Measurements from ENCODE around the gene ATAD3A.
"Not testable (repeated sequence)": the region's sequence is repeated elsewhere in the genome, so short reads cannot be mapped to it uniquely, and the experiment has no call there.

Gene ATAD3A

DNA sequence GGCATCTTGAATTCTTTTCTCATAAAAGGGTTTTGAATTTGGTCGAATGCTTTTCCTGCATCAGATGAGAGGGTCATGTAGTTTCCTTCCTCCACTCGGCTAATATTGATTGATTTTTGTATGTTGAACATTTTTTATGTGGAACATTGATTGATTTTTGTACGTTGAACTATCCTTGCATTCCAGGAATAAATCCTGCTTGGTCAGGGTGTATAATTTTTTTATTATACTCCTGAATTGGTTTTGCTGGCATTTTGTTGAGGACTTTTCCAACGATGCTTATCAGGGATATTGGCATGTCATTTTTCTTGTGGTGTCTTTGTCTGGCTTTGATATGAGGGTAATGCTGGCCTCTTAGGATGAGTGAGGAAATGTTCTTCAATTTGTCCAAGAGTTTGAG lies 20.0 kb downstream of the ATAD3A start:
- Histone ChIP-seq H2AFZ (ENCODE audit: low read depth, low read length) (no peak overlapping the region), H3K4me3 (ENCODE audit: low read length) (no peak overlapping the region), H3K4me2 (ENCODE audit: low read length) (no peak overlapping the region), H3K36me3 (replicated peaks; ENCODE audit: low read depth, low read length) (peaks cover 14% of the 10 kb centered on the region), H3K9ac (ENCODE audit: low read length) (no peak overlapping the region), H3K4me1 (ENCODE audit: low read length) (no peaks in the 10 kb centered on the region), H3K9me3 (ENCODE audit: insufficient read depth, low read length) (no peaks in the 10 kb centered on the region), H3K79me2 (ENCODE audit: low read length) (no peaks in the 10 kb centered on the region), H4K20me1 (ENCODE audit: insufficient read depth, low read length) (no peaks in the 10 kb centered on the region), H3K27ac (ENCODE audit: low read length) (no peak overlapping the region), H3K27me3 (ENCODE audit: low read depth, low read length) (no peaks in the 10 kb centered on the region)
- no peak for TF ChIP-seq EZH2phosphoT487 (IDR thresholded peaks at IDR 0.05; ENCODE audit: low read depth)
- TF ChIP-seq, protein P1, sequence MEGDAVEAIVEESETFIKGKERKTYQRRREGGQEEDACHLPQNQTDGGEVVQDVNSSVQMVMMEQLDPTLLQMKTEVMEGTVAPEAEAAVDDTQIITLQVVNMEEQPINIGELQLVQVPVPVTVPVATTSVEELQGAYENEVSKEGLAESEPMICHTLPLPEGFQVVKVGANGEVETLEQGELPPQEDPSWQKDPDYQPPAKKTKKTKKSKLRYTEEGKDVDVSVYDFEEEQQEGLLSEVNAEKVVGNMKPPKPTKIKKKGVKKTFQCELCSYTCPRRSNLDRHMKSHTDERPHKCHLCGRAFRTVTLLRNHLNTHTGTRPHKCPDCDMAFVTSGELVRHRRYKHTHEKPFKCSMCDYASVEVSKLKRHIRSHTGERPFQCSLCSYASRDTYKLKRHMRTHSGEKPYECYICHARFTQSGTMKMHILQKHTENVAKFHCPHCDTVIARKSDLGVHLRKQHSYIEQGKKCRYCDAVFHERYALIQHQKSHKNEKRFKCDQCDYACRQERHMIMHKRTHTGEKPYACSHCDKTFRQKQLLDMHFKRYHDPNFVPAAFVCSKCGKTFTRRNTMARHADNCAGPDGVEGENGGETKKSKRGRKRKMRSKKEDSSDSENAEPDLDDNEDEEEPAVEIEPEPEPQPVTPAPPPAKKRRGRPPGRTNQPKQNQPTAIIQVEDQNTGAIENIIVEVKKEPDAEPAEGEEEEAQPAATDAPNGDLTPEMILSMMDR (IDR thresholded peaks at IDR 0.05; ENCODE audit: low read depth, low read length) = no peak

DNA sequence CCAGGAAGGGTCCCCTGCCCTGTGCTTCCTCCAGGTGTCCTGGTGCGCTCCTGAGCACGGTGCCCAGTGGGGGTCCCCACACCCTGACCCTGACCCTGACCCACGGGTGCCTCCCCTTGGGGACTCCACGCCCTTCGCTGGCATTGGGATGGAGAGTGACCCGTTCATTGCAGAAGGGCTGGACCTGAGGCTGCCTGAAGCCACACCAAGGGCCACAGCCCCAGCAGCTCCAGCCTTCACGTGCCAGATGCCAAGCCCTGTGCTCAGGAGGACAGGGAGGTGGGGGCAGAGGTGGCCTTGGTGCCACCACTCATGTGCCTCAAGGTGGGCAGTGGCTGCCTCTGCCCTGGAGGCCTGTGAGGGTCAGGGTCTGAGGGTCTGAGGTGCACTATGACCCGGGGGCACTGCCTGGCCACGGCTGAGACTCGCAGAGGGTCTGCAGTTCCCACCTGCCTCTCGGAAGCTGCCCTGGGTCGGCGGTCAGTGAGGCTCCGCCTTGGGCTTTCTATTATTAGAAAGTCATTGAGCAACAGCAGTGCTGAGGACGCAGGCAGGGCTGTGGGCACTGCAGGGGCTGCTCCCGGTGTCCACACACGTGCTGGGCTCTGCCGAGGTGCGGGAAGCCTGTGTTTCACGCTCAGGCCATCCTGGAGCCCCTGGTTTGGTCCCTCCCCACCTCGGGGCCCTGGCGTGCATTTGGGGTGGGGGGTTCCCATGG lies 21.4 kb downstream of the ATAD3A start:
- H3K27me3 ChIP-seq (ENCODE audit: low read depth, low read length); H4K20me1 ChIP-seq (ENCODE audit: insufficient read depth, low read length); H3K4me3 ChIP-seq (ENCODE audit: low read length); H2AFZ ChIP-seq (ENCODE audit: low read depth, low read length); H3K4me1 ChIP-seq (ENCODE audit: low read length); H3K79me2 ChIP-seq (ENCODE audit: low read length); H3K9me3 ChIP-seq (ENCODE audit: insufficient read depth, low read length); H3K4me2 ChIP-seq (ENCODE audit: low read length); H3K27ac ChIP-seq (ENCODE audit: low read length); H3K9ac ChIP-seq (ENCODE audit: low read length): not testable (repeated sequence)
- peaks cover 11% of the 10 kb centered on the region for H3K36me3 ChIP-seq (replicated peaks; ENCODE audit: low read depth, low read length)

DNA sequence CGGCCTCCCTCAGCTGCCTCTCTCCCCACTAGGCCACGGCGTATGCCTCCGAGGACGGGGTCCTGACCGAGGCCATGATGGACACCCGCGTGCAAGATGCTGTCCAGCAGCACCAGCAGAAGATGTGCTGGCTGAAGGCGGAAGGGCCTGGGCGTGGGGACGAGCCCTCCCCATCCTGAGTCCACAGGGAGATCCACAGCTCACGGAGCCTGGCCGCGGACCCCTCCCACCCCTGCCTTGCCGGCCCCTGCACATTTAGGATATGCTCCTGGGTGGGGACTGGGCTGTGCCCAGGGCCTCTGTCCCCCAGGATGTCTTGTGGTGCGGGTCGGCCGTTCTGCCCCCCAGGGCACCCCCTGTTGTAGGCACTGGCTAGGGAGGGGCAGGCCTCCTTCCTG lies 21.9 kb downstream of the ATAD3A start:
- not testable (repeated sequence) for H3K79me2 ChIP-seq (ENCODE audit: low read length); H4K20me1 ChIP-seq (ENCODE audit: insufficient read depth, low read length); H3K4me1 ChIP-seq (ENCODE audit: low read length); H3K9me3 ChIP-seq (ENCODE audit: insufficient read depth, low read length); H3K4me2 ChIP-seq (ENCODE audit: low read length); H3K4me3 ChIP-seq (ENCODE audit: low read length); H3K9ac ChIP-seq (ENCODE audit: low read length); H2AFZ ChIP-seq (ENCODE audit: low read depth, low read length); H3K27me3 ChIP-seq (ENCODE audit: low read depth, low read length); H3K27ac ChIP-seq (ENCODE audit: low read length)
- peaks cover 11% of the 10 kb centered on the region for H3K36me3 ChIP-seq (replicated peaks; ENCODE audit: low read depth, low read length)

DNA sequence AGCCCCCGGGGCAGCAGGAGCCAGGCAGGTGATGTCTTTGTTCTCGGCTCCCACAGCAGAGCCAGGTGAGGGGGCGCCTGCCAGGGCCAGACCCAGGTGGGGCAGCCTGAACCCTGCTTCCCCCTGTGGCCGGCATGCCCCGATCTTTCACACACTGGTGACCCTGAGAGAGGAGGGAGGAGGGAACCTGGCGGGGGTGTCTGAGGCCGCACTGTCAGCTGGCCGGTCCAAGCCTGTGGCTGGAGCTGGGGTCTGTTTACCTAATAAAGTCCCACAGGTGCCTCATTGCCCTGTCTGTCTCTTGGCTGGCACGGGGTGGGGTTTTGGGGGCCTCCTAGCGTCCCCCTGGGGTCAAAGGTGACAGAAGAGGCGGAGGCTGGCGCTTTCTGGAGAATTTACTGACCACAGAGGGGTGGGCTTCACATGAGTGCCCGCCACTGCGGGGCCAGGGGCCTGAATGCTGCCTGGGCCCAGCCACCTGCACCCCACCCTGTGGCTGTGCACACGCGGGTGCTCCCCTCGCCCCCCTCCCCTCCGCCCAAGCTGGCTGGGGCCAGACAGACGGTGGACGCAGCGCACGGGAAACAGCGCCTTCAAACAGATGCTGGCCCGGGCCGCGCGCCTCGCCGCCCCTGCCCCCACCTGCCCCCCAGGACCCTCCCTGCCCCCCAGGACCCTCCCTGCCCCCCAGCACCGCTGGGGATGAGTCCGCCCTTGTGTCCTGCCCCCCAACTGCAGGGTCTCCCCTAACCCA lies 22.6 kb downstream of the ATAD3A start:
- no peak overlapping the region for H3K4me3 ChIP-seq (ENCODE audit: low read length)
- no peaks in the 10 kb centered on the region for H3K27me3 ChIP-seq (ENCODE audit: low read depth, low read length)
- H3K9ac ChIP-seq (ENCODE audit: low read length) = no peak overlapping the region
- no peak overlapping the region for H3K4me2 ChIP-seq (ENCODE audit: low read length)
- no peaks in the 10 kb centered on the region for H3K4me1 ChIP-seq (ENCODE audit: low read length)
- no peak overlapping the region for H3K27ac ChIP-seq (ENCODE audit: low read length)
- H3K9me3 ChIP-seq (ENCODE audit: insufficient read depth, low read length) = no peaks in the 10 kb centered on the region
- no peaks in the 10 kb centered on the region for H3K79me2 ChIP-seq (ENCODE audit: low read length)
- H4K20me1 ChIP-seq (ENCODE audit: insufficient read depth, low read length) = no peaks in the 10 kb centered on the region
- no peak overlapping the region for H2AFZ ChIP-seq (ENCODE audit: low read depth, low read length)
- TF ChIP-seq, protein P1 (IDR thresholded peaks at IDR 0.05; ENCODE audit: low read depth, low read length) = no peak
- TF ChIP-seq EZH2phosphoT487 (IDR thresholded peaks at IDR 0.05; ENCODE audit: low read depth) = no peak
- peaks cover 8% of the 10 kb centered on the region for H3K36me3 ChIP-seq (replicated peaks; ENCODE audit: low read depth, low read length)
